Stomach (tissue), 9 donors: ENCODE results near the gene FGF12. TPM values are rescaled to one million over a fixed set of nuclear protein-coding genes. Genes with fewer than 3 reads are reported as not detected.

Source experiments
- DNase-seq, 2 donors: peaks; one replicate each; pipeline versions ENCODE4 v3.0.0 to v3.0.0-alpha.2; 2013 to 2019
- H3K27ac ChIP-seq, 5 donors: fragments of 200-600 bp in 4 of 5; sonication (generic) in 4 of 5; one replicate each; pipeline ENCODE4 v1.5.1; 2013 to 2019; ENCODE audit warnings: mild to moderate bottlenecking in 1 of 5, moderate library complexity in 1 of 5
- H3K27me3 ChIP-seq, 3 donors: fragments of 200-600 bp; sonication (generic); one replicate each; pipeline ENCODE4 v1.5.1; 2017 to 2019; ENCODE audit warnings: mixed run types in 1 of 3
- H3K36me3 ChIP-seq, 4 donors: fragments of 200-600 bp; sonication (generic); 1 replicate in 3 of 4; 2 replicates in 1 of 4; pipeline ENCODE4 v1.5.1; 2016 to 2019
- H3K4me1 ChIP-seq, 4 donors: fragments of 200-600 bp; sonication (generic); one replicate each; pipeline ENCODE4 v1.5.1; 2016 to 2019
- H3K4me3 ChIP-seq, 4 donors: fragments of 200-600 bp; sonication (generic) in 3 of 4; one replicate each; pipeline ENCODE4 v1.5.1; 2016 to 2019; ENCODE audit warnings: mild to moderate bottlenecking in 1 of 4
- H3K9me3 ChIP-seq, 4 donors: fragments of 200-600 bp; sonication (generic); one replicate each; pipeline ENCODE4 v1.5.1; 2016 to 2019
- CTCF ChIP-seq, 7 experiments: fragments of 450-650 bp in 4 of 7; fragments of 200-600 bp in 3 of 7; sonication (generic) in 3 of 7; IDR thresholded peaks; one replicate each; pipeline ENCODE4 v1.5.1; 2016 to 2019; ENCODE audit warnings: antibody characterized with exemption in 7 of 7, control low read depth in 2 of 7, mild to moderate bottlenecking in 1 of 7
- EP300 ChIP-seq: sonication (generic); formaldehyde crosslinking; IDR thresholded peaks from one replicate; pipeline ENCODE4 v1.6.1; 2017; ENCODE audit warnings: antibody characterized with exemption
- POLR2A ChIP-seq, 4 donors: fragments of 450-650 bp; IDR thresholded peaks; one replicate each; pipeline ENCODE4 v1.6.1; 2016; ENCODE audit warnings: antibody characterized with exemption in 4 of 4, control low read depth in 2 of 4, mild to moderate bottlenecking in 1 of 4, moderate library complexity in 1 of 4
- POLR2AphosphoS5 ChIP-seq, 3 donors: sonication (generic); formaldehyde crosslinking; IDR thresholded peaks; one replicate each; pipeline ENCODE4 v1.6.1; 2016; ENCODE audit warnings: antibody characterized with exemption in 3 of 3
- WGBS, 5 donors: extraction: QIAGEN DNeasy Blood & Tissue Kit in 3 of 5; methylation state at CpG; one replicate each; pipeline versions ENCODE4 v1.1.5 to v1.1.7; 2013 to 2018; 5-methylcytosine and 5-hydroxymethylcytosine counted together
- intact Hi-C: fragments of 100-400 bp; cut with DNase I; formaldehyde crosslinking; loops from one replicate; pipeline ENCODE4 v1.15.1; 2023; ENCODE audit warnings: low total_unique reads
- polyA plus RNA-seq, 3 donors: library from polyadenylated mRNA; stranded (reverse); fragments of 200-250 nt; gene quantifications; one replicate each; pipeline ENCODE4 v1.2.3, GENCODE V29; 2013
- total RNA-seq, 5 donors: library from RNA; depleted of rRNA; stranded (reverse); fragments of >200 nt; gene quantifications; one replicate each; pipeline versions ENCODE4 v1.1.0 to v1.2.3, GENCODE V29; 2014 to 2016
- donor health status: healthy with polysubstance abuse.
- donor health status: Bipolar disorder and iron deficiency.
- donor health status: healthy.

Gene FGF12
- total and polyA plus RNA-seq, 8 donors: 0.45 to 5.0 (median 0.88) TPM; not detected in 1

GRCh38 chr3:192220915-192221314, 506.4 kb downstream of the FGF12 start:
- Histone ChIP-seq H3K4me1 (no peaks in the 10 kb centered on the region), H3K27me3 (no peaks in the 10 kb centered on the region), H3K27ac (no peak overlapping the region), H3K36me3 (no peaks in the 10 kb centered on the region), H3K4me3 (no peak overlapping the region), H3K9me3 (no peaks in the 10 kb centered on the region)
- intact Hi-C loops: no loop called here
- no peak for DNase-seq
- 67 to 95% (median 71%) methylated on average over 1 of the region's 1 CpG for WGBS, 5 donors
- TF ChIP-seq POLR2AphosphoS5 (IDR thresholded peaks at IDR 0.05) (no peak), CTCF (IDR thresholded peaks at IDR 0.05) (no peak), EP300 (no peak), POLR2A (IDR thresholded peaks at IDR 0.05) (no peak)

- Histone ChIP-seq H3K9me3 (no peaks in the 10 kb centered on the region), H3K4me3 (no peak overlapping the region), H3K36me3 (no peaks in the 10 kb centered on the region), H3K27ac (no peak overlapping the region), H3K4me1 (no peaks in the 10 kb centered on the region), H3K27me3 (no peaks in the 10 kb centered on the region)
- no peak for TF ChIP-seq POLR2AphosphoS5 (IDR thresholded peaks at IDR 0.05)
- no peak for TF ChIP-seq POLR2A (IDR thresholded peaks at IDR 0.05)
- TF ChIP-seq EP300: no peak
- no peak for TF ChIP-seq CTCF (IDR thresholded peaks at IDR 0.05)
- intact Hi-C loops: no loop called here
- DNase-seq: no peak
Observed at GRCh38 chr3:192219926-192220325, 507.4 kb downstream of the FGF12 start.

- no peak for DNase-seq
- TF ChIP-seq CTCF (IDR thresholded peaks at IDR 0.05) (no peak), EP300 (no peak), POLR2AphosphoS5 (IDR thresholded peaks at IDR 0.05) (no peak), POLR2A (IDR thresholded peaks at IDR 0.05) (no peak)
- Histone ChIP-seq H3K4me3 (no peak overlapping the region), H3K4me1 (no peaks in the 10 kb centered on the region), H3K9me3 (no peaks in the 10 kb centered on the region), H3K27me3 (no peaks in the 10 kb centered on the region), H3K27ac (no peak overlapping the region), H3K36me3 (no peaks in the 10 kb centered on the region)
- intact Hi-C loops: no loop called here
- WGBS, 5 donors: 85 to 95% (median 94%) methylated on average over 2 of the region's 2 CpGs
Observed at GRCh38 chr3:192216067-192216466, 511.3 kb downstream of the FGF12 start.

- H3K27ac ChIP-seq: no peak overlapping the region
- no peaks in the 10 kb centered on the region for H3K27me3 ChIP-seq
- TF ChIP-seq POLR2A (IDR thresholded peaks at IDR 0.05) (no peak), CTCF (IDR thresholded peaks at IDR 0.05) (no peak), EP300 (no peak), POLR2AphosphoS5 (IDR thresholded peaks at IDR 0.05) (no peak)
- no peaks in the 10 kb centered on the region for H3K4me1 ChIP-seq
- intact Hi-C loops: no loop called here
- DNase-seq: no peak
- H3K4me3 ChIP-seq: no peak overlapping the region
- H3K36me3 ChIP-seq: no peaks in the 10 kb centered on the region
- 79 to 90% (median 87%) methylated on average over 7 of the region's 7 CpGs for WGBS, 5 donors
- H3K9me3 ChIP-seq: no peaks in the 10 kb centered on the region
Observed at GRCh38 chr3:192212979-192213378, 514.4 kb downstream of the FGF12 start.
